Measurements from ENCODE around the gene CNNM1. TPM values are rescaled to one million over a fixed set of nuclear protein-coding genes. Genes with fewer than 3 reads are reported as not detected.

The CNNM1 gene
- total and polyA plus RNA-seq, 9 donors: 0.03 to 0.09 (median 0.06) TPM; not detected in 3

- no peaks in the 10 kb centered on the region for H3K9me3 ChIP-seq (replicated peaks; ENCODE audit: control insufficient read depth, low read depth, low read length)
- no peaks in the 10 kb centered on the region for H3K4me1 ChIP-seq (ENCODE audit: control insufficient read depth, insufficient read depth, low read length)
- H3K27ac ChIP-seq (ENCODE audit: low read length): no peak overlapping the region
- peaks cover 6% of the 10 kb centered on the region for H3K27me3 ChIP-seq (ENCODE audit: control insufficient read depth, insufficient read depth, low read length)
- H3K4me3 ChIP-seq (ENCODE audit: low read length): no peak overlapping the region
- DNase-seq: no peak
- 60% methylated on average over 1 of the region's 1 CpG for WGBS (ENCODE audit: insufficient coverage)
- H3K36me3 ChIP-seq (ENCODE audit: control insufficient read depth, insufficient read depth, low read length): no peaks in the 10 kb centered on the region
Measured at GRCh38 chr10:99345350-99345749, 16.2 kb downstream of the CNNM1 start.

- H3K27ac ChIP-seq (ENCODE audit: low read length): no peak overlapping the region
- peaks cover under 1% of the 10 kb centered on the region for H3K27me3 ChIP-seq (ENCODE audit: control insufficient read depth, insufficient read depth, low read length)
- WGBS (ENCODE audit: insufficient coverage): 86% methylated on average over 1 of the region's 1 CpG
- H3K4me1 ChIP-seq (ENCODE audit: control insufficient read depth, insufficient read depth, low read length): no peaks in the 10 kb centered on the region
- peak; percentile 26 for DNase-seq
- no peaks in the 10 kb centered on the region for H3K9me3 ChIP-seq (replicated peaks; ENCODE audit: control insufficient read depth, low read depth, low read length)
- no peaks in the 10 kb centered on the region for H3K36me3 ChIP-seq (ENCODE audit: control insufficient read depth, insufficient read depth, low read length)
- H3K4me3 ChIP-seq (ENCODE audit: low read length): no peak overlapping the region
Measured at GRCh38 chr10:99346247-99346646, 17.1 kb downstream of the CNNM1 start.

DNA sequence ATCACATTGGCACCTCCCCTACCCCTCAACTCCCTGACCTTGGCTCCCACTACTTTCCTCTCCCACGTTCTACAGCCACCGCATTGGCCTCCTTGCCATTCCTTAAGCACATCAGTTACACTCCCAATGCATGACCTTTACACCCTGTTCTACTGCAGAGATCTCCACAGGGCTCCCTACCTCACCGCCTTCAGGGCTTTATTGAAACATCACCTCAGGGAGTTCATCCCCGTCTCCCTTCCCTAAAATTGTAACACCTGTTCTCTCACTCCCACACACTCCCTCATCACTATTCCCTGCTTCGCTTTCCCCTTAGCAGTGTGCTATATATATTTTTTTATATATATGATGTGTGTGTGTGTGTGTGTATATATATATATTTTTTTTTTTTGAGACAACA, 18.5 kb downstream of the CNNM1 start:
- DNase-seq: no peak

DNA sequence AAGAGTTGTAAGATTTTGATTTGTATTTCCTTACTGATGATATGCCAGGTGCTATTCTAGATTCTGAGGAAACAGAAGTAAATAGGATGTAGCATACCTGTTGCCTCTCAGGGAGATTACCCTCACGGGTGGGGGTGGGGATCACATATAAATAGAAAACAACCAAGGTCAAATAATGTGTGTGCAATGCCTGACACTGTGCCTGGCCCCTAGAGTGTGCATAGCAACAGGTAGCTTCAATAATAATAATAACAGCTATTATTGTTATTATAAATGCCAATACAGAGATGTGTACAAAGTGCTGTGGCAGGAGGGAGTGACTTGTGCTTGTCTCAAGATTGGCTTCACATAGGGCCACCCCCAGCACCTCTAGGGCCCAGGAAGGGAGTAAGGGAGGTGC, 24.0 kb downstream of the CNNM1 start:
- Histone ChIP-seq H3K9me3 (replicated peaks; ENCODE audit: control insufficient read depth, low read depth, low read length) (no peaks in the 10 kb centered on the region), H3K36me3 (ENCODE audit: control insufficient read depth, insufficient read depth, low read length) (no peaks in the 10 kb centered on the region), H3K4me3 (ENCODE audit: low read length) (no peak overlapping the region), H3K4me1 (ENCODE audit: control insufficient read depth, insufficient read depth, low read length) (no peaks in the 10 kb centered on the region), H3K27me3 (ENCODE audit: control insufficient read depth, insufficient read depth, low read length) (peaks cover 3% of the 10 kb centered on the region), H3K27ac (ENCODE audit: low read length) (no peak overlapping the region)
- no peak for DNase-seq
- WGBS (ENCODE audit: insufficient coverage): no CpG with 5 or more reads among the region's 1 CpG

More for the DNA sequence above, 18.5 kb downstream of the CNNM1 start:
- Histone ChIP-seq H3K4me1 (ENCODE audit: control insufficient read depth, insufficient read depth, low read length) (no peaks in the 10 kb centered on the region), H3K27me3 (ENCODE audit: control insufficient read depth, insufficient read depth, low read length) (no peaks in the 10 kb centered on the region), H3K9me3 (replicated peaks; ENCODE audit: control insufficient read depth, low read depth, low read length) (no peaks in the 10 kb centered on the region), H3K36me3 (ENCODE audit: control insufficient read depth, insufficient read depth, low read length) (no peaks in the 10 kb centered on the region), H3K27ac (ENCODE audit: low read length) (no peak overlapping the region), H3K4me3 (ENCODE audit: low read length) (no peak overlapping the region)
- 58% methylated on average over 3 of the region's 5 CpGs for WGBS (ENCODE audit: insufficient coverage)

- no peaks in the 10 kb centered on the region for H3K9me3 ChIP-seq (replicated peaks; ENCODE audit: control insufficient read depth, low read depth, low read length)
- no peak overlapping the region for H3K4me3 ChIP-seq (ENCODE audit: low read length)
- no peak overlapping the region for H3K27ac ChIP-seq (ENCODE audit: low read length)
- H3K36me3 ChIP-seq (ENCODE audit: control insufficient read depth, insufficient read depth, low read length): no peaks in the 10 kb centered on the region
- DNase-seq: no peak
- peaks cover 3% of the 10 kb centered on the region for H3K27me3 ChIP-seq (ENCODE audit: control insufficient read depth, insufficient read depth, low read length)
- 41% methylated on average over 3 of the region's 3 CpGs for WGBS (ENCODE audit: insufficient coverage)
- no peaks in the 10 kb centered on the region for H3K4me1 ChIP-seq (ENCODE audit: control insufficient read depth, insufficient read depth, low read length)
Measured at GRCh38 chr10:99357691-99358090, 28.5 kb downstream of the CNNM1 start.

DNA sequence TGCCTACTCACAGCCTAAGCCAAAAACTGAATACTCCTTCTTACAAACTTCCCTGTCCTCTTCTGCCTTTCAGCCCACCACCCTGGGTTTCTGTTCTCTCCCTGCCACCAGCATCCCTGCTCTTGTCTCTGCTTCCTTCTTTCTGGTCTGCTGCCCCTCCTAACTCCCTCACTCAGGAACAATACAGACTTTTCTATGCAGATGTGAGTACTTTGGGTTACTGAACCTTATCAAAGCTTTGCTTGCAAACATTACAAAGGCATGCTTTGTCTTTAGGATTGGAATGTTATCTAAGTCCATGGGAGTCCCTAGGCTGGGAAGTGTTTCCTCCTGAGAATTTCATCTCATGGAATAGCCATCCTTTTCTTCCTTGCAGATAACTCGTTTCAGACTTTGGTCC, 28.9 kb downstream of the CNNM1 start:
- Histone ChIP-seq H3K27ac (ENCODE audit: low read length) (no peak overlapping the region), H3K4me1 (ENCODE audit: control insufficient read depth, insufficient read depth, low read length) (no peaks in the 10 kb centered on the region), H3K27me3 (ENCODE audit: control insufficient read depth, insufficient read depth, low read length) (peaks cover 3% of the 10 kb centered on the region), H3K9me3 (replicated peaks; ENCODE audit: control insufficient read depth, low read depth, low read length) (no peaks in the 10 kb centered on the region), H3K4me3 (ENCODE audit: low read length) (no peak overlapping the region), H3K36me3 (ENCODE audit: control insufficient read depth, insufficient read depth, low read length) (no peaks in the 10 kb centered on the region)
- no peak for DNase-seq
- WGBS (ENCODE audit: insufficient coverage): no CpG with 5 or more reads among the region's 1 CpG

- H3K36me3 ChIP-seq (ENCODE audit: control insufficient read depth, insufficient read depth, low read length): no peaks in the 10 kb centered on the region
- no peak for DNase-seq
- no peaks in the 10 kb centered on the region for H3K27me3 ChIP-seq (ENCODE audit: control insufficient read depth, insufficient read depth, low read length)
- no peak overlapping the region for H3K4me3 ChIP-seq (ENCODE audit: low read length)
- H3K4me1 ChIP-seq (ENCODE audit: control insufficient read depth, insufficient read depth, low read length): no peaks in the 10 kb centered on the region
- no peak overlapping the region for H3K27ac ChIP-seq (ENCODE audit: low read length)
- 50% methylated on average over 1 of the region's 5 CpGs for WGBS (ENCODE audit: insufficient coverage)
- H3K9me3 ChIP-seq (replicated peaks; ENCODE audit: control insufficient read depth, low read depth, low read length): no peaks in the 10 kb centered on the region
Measured at GRCh38 chr10:99360934-99361333, 31.8 kb downstream of the CNNM1 start.

GRCh38 chr10:99364125-99364524, 35.0 kb downstream of the CNNM1 start:
- no CpG with 5 or more reads among the region's 4 CpGs for WGBS (ENCODE audit: insufficient coverage)
- peak; percentile 19 for DNase-seq

GRCh38 chr10:99365311-99365710, 36.2 kb downstream of the CNNM1 start:
- Histone ChIP-seq H3K4me3 (ENCODE audit: low read length) (no peak overlapping the region), H3K9me3 (replicated peaks; ENCODE audit: control insufficient read depth, low read depth, low read length) (no peaks in the 10 kb centered on the region), H3K4me1 (ENCODE audit: control insufficient read depth, insufficient read depth, low read length) (no peaks in the 10 kb centered on the region), H3K27me3 (ENCODE audit: control insufficient read depth, insufficient read depth, low read length) (no peaks in the 10 kb centered on the region), H3K36me3 (ENCODE audit: control insufficient read depth, insufficient read depth, low read length) (no peaks in the 10 kb centered on the region), H3K27ac (ENCODE audit: low read length) (no peak overlapping the region)
- DNase-seq: no peak
- WGBS (ENCODE audit: insufficient coverage): no CpG with 5 or more reads among the region's 1 CpG

More at GRCh38 chr10:99364125-99364524, 35.0 kb downstream of the CNNM1 start:
- Histone ChIP-seq H3K36me3 (ENCODE audit: control insufficient read depth, insufficient read depth, low read length) (no peaks in the 10 kb centered on the region), H3K4me1 (ENCODE audit: control insufficient read depth, insufficient read depth, low read length) (no peaks in the 10 kb centered on the region), H3K4me3 (ENCODE audit: low read length) (no peak overlapping the region), H3K27me3 (ENCODE audit: control insufficient read depth, insufficient read depth, low read length) (no peaks in the 10 kb centered on the region), H3K9me3 (replicated peaks; ENCODE audit: control insufficient read depth, low read depth, low read length) (no peaks in the 10 kb centered on the region), H3K27ac (ENCODE audit: low read length) (no peak overlapping the region)

GRCh38 chr10:99365736-99366135, 36.6 kb downstream of the CNNM1 start:
- peak; percentile 33 for DNase-seq
- no CpG with 5 or more reads among the region's 1 CpG for WGBS (ENCODE audit: insufficient coverage)

DNA sequence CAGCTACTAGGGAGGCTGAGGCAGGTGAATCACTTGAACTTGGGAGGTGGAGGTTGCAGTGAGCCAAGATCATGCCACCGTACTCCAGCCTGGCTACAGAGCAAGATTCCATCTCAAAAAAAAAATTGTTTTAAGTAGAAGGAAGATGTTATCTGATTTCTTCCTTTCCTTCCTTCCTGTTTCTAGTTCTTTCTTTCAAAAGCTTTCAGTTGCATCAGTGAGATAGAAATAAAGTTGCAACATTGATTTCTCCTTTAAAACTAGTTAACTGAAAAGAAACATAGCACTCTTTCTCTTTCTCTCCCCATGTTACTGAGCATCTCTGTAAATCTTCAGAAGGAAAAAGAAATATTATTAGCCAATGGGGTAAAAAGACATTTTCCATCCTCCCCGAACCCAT, 37.5 kb downstream of the CNNM1 start:
- no peak overlapping the region for H3K4me3 ChIP-seq (ENCODE audit: low read length)
- no peaks in the 10 kb centered on the region for H3K27me3 ChIP-seq (ENCODE audit: control insufficient read depth, insufficient read depth, low read length)
- no peaks in the 10 kb centered on the region for H3K4me1 ChIP-seq (ENCODE audit: control insufficient read depth, insufficient read depth, low read length)
- no CpG with 5 or more reads among the region's 2 CpGs for WGBS (ENCODE audit: insufficient coverage)
- H3K36me3 ChIP-seq (ENCODE audit: control insufficient read depth, insufficient read depth, low read length): no peaks in the 10 kb centered on the region
- H3K27ac ChIP-seq (ENCODE audit: low read length): no peak overlapping the region
- no peaks in the 10 kb centered on the region for H3K9me3 ChIP-seq (replicated peaks; ENCODE audit: control insufficient read depth, low read depth, low read length)
- DNase-seq: no peak

More at GRCh38 chr10:99365736-99366135, 36.6 kb downstream of the CNNM1 start:
- H3K27ac ChIP-seq (ENCODE audit: low read length): no peak overlapping the region
- H3K36me3 ChIP-seq (ENCODE audit: control insufficient read depth, insufficient read depth, low read length): no peaks in the 10 kb centered on the region
- H3K9me3 ChIP-seq (replicated peaks; ENCODE audit: control insufficient read depth, low read depth, low read length): no peaks in the 10 kb centered on the region
- H3K4me3 ChIP-seq (ENCODE audit: low read length): no peak overlapping the region
- H3K27me3 ChIP-seq (ENCODE audit: control insufficient read depth, insufficient read depth, low read length): no peaks in the 10 kb centered on the region
- H3K4me1 ChIP-seq (ENCODE audit: control insufficient read depth, insufficient read depth, low read length): no peaks in the 10 kb centered on the region
